ENCODE measurements around the gene EEF1A2. TPM values are rescaled to one million over a fixed set of nuclear protein-coding genes. Genes with fewer than 3 reads are reported as not detected.
A peak's percentile ranks its signal among the peaks of the same experiment; 100 is the strongest.

EEF1A2 gene
- total and polyA plus RNA-seq, 2 experiments from 2014 or later: 1.3 to 37.1 TPM

DNA sequence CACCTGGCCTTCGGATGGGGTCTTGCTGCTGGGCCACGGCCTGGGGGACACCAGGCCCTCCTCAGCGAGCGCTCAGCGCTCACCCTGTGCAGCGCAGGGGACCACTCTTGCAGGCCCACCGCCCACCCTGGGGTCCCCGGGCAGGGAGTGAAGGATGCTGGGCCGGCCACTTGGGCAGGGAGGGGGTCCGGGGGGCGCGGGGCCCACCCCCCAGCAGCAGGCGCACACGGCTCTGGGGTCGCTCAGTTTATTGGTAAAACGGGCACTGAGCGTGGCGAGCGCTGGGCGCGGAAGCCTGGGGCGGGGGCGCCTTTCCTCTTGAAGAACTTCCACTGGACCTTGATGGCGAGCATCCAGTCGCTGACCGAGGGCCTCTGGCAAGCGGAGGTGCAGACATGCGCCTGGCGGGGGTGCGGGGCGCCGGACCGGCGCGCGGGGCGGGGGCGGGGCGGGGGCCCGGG lies 11.1 kb downstream of the EEF1A2 start (continued):
- TF ChIP-seq JUNB (IDR thresholded peaks at IDR 0.05; ENCODE audit: unreplicated experiment) (no peak), EZH2 (IDR thresholded peaks at IDR 0.05; ENCODE audit: low read depth, unreplicated experiment) (no peak), POLR2AphosphoS5 (IDR thresholded peaks at IDR 0.05; ENCODE audit: low read depth) (no peak), REST (IDR thresholded peaks at IDR 0.05; ENCODE audit: unreplicated experiment) (no peak), NANOG (IDR thresholded peaks at IDR 0.05; ENCODE audit: borderline replicate concordance) (no peak)

DNA sequence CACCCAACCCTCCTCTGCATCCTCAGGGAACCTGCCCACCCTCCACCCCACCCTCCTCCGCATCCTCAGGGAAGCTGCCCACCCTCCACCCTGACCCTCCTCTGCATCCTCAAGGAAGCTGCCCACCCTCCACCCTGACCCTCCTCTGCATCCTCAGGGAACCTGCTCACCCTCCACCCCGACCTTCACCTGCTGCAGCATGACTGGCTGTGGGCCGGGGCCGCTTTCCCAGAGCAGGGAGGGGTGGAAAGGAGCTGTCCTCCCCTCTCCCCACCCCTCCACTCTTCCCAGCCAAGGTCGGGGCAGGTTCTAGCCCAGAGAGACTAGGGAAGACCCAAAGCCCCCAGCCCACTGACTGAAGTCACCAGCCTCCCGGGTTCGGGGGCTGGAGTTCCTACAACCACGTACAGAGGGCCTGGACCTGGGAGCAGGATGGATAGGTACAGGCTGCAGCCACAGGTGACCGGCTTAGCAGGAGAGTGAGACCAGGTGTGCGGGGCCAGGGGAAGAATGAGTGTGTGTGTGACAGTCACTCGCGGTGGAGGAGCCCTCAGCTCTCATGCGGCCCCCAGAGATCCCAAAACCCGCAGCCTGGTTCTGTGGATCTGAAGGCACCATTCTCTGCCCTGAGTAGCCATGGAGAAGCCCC lies 11.6 kb downstream of the EEF1A2 start:
- H3K4me1 Mint-ChIP-seq: peaks cover 13% of the 10 kb centered on the region
- Histone ChIP-seq H3K4me1 (ENCODE audit: insufficient read depth) (no peaks in the 10 kb centered on the region; the same call in 1 of the 2 replicates), H2AFZ (no peak overlapping the region), H3K27ac (ENCODE audit: low read depth) (no peak overlapping the region), H3K79me2 (replicated peaks; ENCODE audit: insufficient read depth) (no peaks in the 10 kb centered on the region), H3K27me3 (ENCODE audit: insufficient read depth) (peaks cover 27% of the 10 kb centered on the region), H3K9me2 (ENCODE audit: insufficient read depth) (0 out of 2 replicates have a peak, but pooled peaks cover 5% of the 10 kb centered on the region), H3K4me2 (peak overlapping the region; percentile 79), H3K4me3 (peak overlapping the region; percentile 51), H4K20me1 (replicated peaks; ENCODE audit: insufficient read depth) (no peaks in the 10 kb centered on the region), H3K36me3 (ENCODE audit: insufficient read depth) (no peaks in the 10 kb centered on the region), H3F3A (replicated peaks; ENCODE audit: low read depth) (no peaks in the 10 kb centered on the region)
- peaks cover 13% of the 10 kb centered on the region for H3K36me3 Mint-ChIP-seq (ENCODE audit: low read depth)
- H3K27me3 Mint-ChIP-seq (ENCODE audit: insufficient read depth, low read depth, poor library complexity): peaks cover 39% of the 10 kb centered on the region
- H3K4me3 Mint-ChIP-seq: peak overlapping the region; percentile 56
- DNase-seq (ENCODE audit: low spot score): no peak
- TF ChIP-seq EZH2 (IDR thresholded peaks at IDR 0.05; ENCODE audit: low read depth, unreplicated experiment) (no peak), ETS1 (IDR thresholded peaks at IDR 0.05) (no peak), POLR2AphosphoS5 (IDR thresholded peaks at IDR 0.05; ENCODE audit: low read depth) (no peak), NANOG (IDR thresholded peaks at IDR 0.05; ENCODE audit: borderline replicate concordance) (no peak), ZNF331 (CRISPR knock-in tag; IDR thresholded peaks at IDR 0.05; ENCODE audit: low read depth) (no peak), STAT1 (IDR thresholded peaks at IDR 0.05; ENCODE audit: unreplicated experiment) (no peak), CTCF (conservative IDR thresholded peaks at IDR 0.05; ENCODE audit: low read depth in 2 of 2) (no peak)
- peak; percentile 6 for ATAC-seq
- H3K9me3 Mint-ChIP-seq: peaks cover 4% of the 10 kb centered on the region; the same call in 2 of the 3 replicates
- no peak overlapping the region for H3K27ac Mint-ChIP-seq

Data from GM23338 (cell line).